Measurements from ENCODE around the gene STK24.
"Not testable (repeated sequence)": the region's sequence is repeated elsewhere in the genome, so short reads cannot be mapped to it uniquely, and the experiment has no call there.

The STK24 gene

DNA sequence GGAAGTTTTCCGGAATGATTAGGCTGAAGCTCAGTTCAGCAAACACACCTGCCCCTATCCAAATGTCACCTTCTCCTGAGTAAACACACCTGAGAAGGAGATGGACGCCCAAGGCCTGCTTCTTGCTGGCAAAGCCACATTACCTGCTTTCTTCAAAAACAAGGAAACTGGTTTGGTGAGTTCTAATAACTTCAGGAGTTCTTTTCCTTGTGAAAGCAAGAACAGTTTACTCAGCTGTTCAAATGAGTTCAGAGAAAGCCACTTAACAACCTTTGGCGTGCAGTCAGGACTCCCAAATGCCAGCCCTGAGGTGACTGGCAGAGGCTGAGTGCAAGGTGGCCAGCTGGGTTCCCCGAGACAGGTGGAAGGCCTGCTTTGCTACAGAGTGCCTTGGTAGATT is 160.5 kb downstream of the STK24 start:
- H3K4me3 ChIP-seq (ENCODE audit: low read depth in 1 of 2, low read length in 1 of 2), result no peak overlapping the region
- H3K36me3 ChIP-seq, result no peaks in the 10 kb centered on the region
- H3K4me1 ChIP-seq (ENCODE audit: control insufficient read depth in 1 of 2, insufficient read depth in 1 of 2, low read depth in 1 of 2, low read length in 1 of 2), result peaks cover 10 to 15% of the 10 kb centered on the region in 2 experiments
- TF ChIP-seq CTCF (IDR thresholded peaks at IDR 0.05), result no peak
- no peak overlapping the region for H3K27ac ChIP-seq
- H3K9me3 ChIP-seq, result no peaks in the 10 kb centered on the region
- no peaks in the 10 kb centered on the region for H3K27me3 ChIP-seq

- no peak for TF ChIP-seq CTCF (IDR thresholded peaks at IDR 0.05)
- Histone ChIP-seq H3K9me3 (no peaks in the 10 kb centered on the region), H3K27me3 (no peaks in the 10 kb centered on the region), H3K27ac (no peak overlapping the region), H3K4me3 (ENCODE audit: low read depth in 1 of 2, low read length in 1 of 2) (no peak overlapping the region), H3K4me1 (ENCODE audit: control insufficient read depth in 1 of 2, insufficient read depth in 1 of 2, low read depth in 1 of 2, low read length in 1 of 2) (peaks cover 15 to 19% of the 10 kb centered on the region in 2 experiments), H3K36me3 (no peaks in the 10 kb centered on the region)
These were observed 161.4 kb downstream of the STK24 start for GRCh38 chr13:98415326-98416070.

DNA sequence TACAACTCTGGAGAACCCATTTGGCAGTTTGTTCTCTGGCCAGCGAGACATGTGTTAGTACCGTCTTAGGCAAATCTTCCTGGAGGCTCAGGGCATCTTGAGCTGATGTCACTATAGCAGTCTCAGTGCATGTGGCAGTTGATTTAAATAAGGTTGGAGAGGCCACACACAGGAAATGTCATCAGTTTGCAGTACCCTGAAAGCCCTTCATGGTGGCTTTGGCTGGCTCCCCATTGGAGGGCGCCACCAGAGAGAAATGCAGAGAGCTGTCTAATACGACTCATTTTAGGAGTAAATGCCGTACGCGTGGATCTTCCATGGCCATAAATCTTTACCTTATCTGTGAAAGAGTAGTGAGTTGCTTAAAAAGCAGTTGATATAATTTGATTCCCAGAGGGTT is 163.1 kb downstream of the STK24 start:
- no peak for TF ChIP-seq CTCF (IDR thresholded peaks at IDR 0.05)
- Histone ChIP-seq H3K9me3 (no peaks in the 10 kb centered on the region), H3K36me3 (no peaks in the 10 kb centered on the region), H3K27me3 (no peaks in the 10 kb centered on the region), H3K27ac (no peak overlapping the region), H3K4me3 (ENCODE audit: low read depth in 1 of 2, low read length in 1 of 2) (no peak overlapping the region), H3K4me1 (ENCODE audit: control insufficient read depth in 1 of 2, insufficient read depth in 1 of 2, low read depth in 1 of 2, low read length in 1 of 2) (peaks cover 29 to 35% of the 10 kb centered on the region in 2 experiments)

- H3K36me3 ChIP-seq; H3K4me3 ChIP-seq (ENCODE audit: low read depth in 1 of 2, low read length in 1 of 2); H3K27me3 ChIP-seq; H3K9me3 ChIP-seq; H3K27ac ChIP-seq: not testable (repeated sequence)
- H3K4me1 ChIP-seq (ENCODE audit: control insufficient read depth in 1 of 2, insufficient read depth in 1 of 2, low read depth in 1 of 2, low read length in 1 of 2), result peaks cover 34 to 40% of the 10 kb centered on the region in 2 experiments
These were observed 163.6 kb downstream of the STK24 start for GRCh38 chr13:98413278-98413677.

DNA sequence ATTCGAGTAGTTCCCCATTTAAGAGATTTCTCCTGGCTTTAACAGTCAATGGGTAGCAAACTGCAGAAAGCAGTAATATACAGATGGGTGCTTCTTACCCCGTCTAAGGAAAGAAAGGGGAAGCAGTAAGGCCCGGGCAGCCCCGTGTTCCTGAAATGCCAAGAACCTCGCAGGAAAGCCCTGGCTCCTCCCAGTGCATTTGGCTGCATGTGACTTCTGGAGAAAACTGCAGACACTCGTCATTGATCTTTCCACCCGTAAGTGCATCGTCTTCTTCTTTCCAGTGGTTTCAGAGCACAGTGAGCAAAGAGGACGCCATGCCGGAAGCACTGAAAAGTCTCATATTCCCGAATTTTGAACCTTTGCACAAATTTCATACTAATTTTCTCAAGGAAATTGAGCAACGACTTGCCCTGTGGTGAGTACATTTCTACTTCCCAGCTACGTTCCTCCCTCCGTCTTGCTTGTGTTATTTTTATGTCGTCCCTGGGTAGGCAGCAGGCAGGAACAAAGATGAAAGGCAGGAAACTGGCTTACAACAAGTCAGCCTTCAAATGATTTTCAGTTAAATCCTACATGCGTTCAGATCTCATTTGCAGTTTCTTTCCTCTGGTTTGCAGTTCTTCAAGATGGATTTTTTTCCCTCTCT is 165.2 kb downstream of the STK24 start:
- peaks cover 35 to 41% of the 10 kb centered on the region in 2 experiments for H3K4me1 ChIP-seq (ENCODE audit: control insufficient read depth in 1 of 2, insufficient read depth in 1 of 2, low read depth in 1 of 2, low read length in 1 of 2)
- H3K27ac ChIP-seq, result no peak overlapping the region
- TF ChIP-seq CTCF (IDR thresholded peaks at IDR 0.05), result no peak
- no peaks in the 10 kb centered on the region for H3K9me3 ChIP-seq
- H3K27me3 ChIP-seq, result no peaks in the 10 kb centered on the region
- H3K36me3 ChIP-seq, result no peaks in the 10 kb centered on the region
- H3K4me3 ChIP-seq (ENCODE audit: low read depth in 1 of 2, low read length in 1 of 2), result no peak overlapping the region

DNA sequence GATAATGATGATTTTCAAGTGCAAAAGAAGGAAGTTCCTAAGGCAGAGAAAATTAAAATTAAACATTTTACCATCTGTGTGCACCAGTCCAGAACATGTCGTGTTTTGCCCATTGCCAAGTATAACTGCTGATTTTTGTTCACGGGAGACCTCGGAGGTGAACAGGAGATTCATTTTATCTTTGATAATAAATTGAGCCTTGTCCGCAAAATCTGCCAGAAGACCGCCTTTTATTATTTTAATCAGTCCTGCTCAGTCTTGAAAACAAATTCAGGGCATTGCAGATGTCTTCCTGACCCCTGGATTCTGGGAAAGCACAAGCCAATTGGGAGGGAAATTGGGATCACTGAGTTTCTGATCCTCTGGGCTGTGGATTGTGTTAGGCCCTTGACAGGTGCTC is 165.9 kb downstream of the STK24 start:
- Histone ChIP-seq H3K4me3 (ENCODE audit: low read depth in 1 of 2, low read length in 1 of 2) (no peak overlapping the region), H3K4me1 (ENCODE audit: control insufficient read depth in 1 of 2, insufficient read depth in 1 of 2, low read depth in 1 of 2, low read length in 1 of 2) (peaks cover 35 to 41% of the 10 kb centered on the region in 2 experiments), H3K36me3 (no peaks in the 10 kb centered on the region), H3K27me3 (no peaks in the 10 kb centered on the region), H3K9me3 (no peaks in the 10 kb centered on the region), H3K27ac (no peak overlapping the region)
- TF ChIP-seq CTCF (IDR thresholded peaks at IDR 0.05), result no peak
